NCI-H345 treated with DMSO at 0.1 percent for 48 hours (cell line): ENCODE measurements around the gene GMDS.

ENCODE experiments used
- DNase-seq: peaks from one replicate; lab custom pipeline; 2025; ENCODE audit not compliant: unreplicated experiment; lab: John Stamatoyannopoulos, UW

GMDS gene

DNA sequence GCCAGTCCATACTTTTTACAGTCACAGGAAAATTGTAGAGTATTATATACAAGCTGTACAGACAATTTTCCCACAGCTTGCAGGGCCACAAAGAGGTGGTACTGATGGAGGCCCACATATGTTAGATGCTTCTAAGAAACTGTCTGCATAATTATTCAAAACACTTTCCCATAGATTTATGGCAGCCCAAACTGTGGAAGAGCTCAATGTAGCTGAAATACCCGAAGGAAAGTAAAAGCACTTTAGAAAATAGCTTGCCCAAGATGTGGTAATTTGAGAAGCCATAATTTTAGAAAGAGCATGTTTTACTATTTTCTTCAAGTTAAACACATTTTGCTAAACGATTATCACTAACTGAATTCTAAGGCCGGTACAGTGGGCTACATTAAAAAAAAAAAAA, 36.9 kb downstream of the GMDS start:
- no peak for DNase-seq

DNA sequence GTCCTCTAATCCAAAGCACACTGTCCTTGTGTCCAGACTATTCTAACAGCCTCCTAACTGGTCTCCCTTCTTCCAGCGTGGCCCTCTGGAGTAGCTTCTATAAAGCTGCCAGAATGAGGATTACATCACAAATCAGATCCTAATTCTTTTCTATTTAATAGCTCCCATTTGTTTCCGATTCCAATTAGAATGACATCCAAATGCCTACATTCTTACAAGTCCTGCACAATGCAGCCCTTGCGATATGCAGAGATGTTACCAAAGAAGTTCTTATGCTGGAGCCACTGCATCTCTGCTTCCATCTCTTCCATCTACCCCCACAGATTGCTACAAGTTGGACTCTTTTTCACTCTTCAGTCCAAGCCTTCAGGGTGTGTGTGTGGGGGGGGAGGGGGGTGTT, 40.0 kb downstream of the GMDS start:
- DNase-seq: no peak

DNA sequence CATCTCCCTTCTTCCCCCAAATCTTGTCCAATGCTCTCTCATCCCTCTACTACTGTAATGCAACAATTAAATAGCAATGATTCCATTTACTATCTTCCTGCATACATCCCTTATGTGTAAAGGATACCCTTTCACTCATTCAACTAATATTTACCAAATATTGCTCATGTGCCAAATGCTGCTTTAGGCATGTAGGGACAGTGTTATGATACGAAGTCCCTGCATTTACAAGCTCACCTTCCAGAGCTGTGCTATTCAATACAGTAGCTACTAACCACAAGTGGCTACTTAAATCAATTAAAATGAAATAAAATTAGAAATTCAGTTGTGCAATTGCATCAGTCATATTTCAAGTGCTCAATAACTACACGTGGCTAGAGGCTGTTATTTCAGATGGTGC, 41.1 kb downstream of the GMDS start:
- no peak for DNase-seq

DNA sequence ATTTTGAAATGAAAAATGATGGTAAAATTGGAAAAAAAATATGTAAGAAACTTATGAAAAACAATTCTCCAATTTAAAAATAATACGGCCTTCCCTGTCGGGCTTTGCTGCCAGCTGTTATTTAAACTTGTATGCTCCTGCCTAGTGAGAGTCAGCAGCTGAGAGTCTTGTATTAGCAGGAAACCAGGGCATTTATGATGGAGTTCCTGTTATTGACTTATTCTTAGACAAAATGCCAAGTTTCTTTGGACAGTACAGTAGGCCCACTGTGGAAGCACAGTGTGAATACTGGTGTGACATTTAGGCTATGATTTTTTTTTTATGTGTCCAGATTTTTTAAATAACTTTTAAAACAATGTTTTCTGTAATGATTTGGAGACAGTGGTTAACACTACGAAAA, 42.1 kb downstream of the GMDS start:
- no peak for DNase-seq

DNA sequence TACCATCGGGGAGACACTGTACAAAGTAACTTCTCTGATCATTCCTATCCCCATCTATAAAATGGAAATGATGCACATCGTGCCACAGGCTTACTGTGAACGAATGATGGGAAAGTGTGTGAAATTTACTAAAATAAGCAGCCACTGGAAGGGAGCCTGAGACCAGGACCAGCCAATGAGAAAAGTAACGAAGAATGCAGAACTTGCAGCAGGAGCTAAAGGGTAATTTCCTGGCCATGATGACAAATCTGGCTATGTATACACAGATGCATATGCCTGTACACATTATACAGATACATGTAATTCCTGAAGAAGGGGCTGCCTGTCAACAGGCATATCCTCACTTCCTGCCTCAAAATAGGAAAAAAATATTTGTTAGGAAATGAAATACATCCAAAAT, 47.4 kb downstream of the GMDS start:
- no peak for DNase-seq

DNA sequence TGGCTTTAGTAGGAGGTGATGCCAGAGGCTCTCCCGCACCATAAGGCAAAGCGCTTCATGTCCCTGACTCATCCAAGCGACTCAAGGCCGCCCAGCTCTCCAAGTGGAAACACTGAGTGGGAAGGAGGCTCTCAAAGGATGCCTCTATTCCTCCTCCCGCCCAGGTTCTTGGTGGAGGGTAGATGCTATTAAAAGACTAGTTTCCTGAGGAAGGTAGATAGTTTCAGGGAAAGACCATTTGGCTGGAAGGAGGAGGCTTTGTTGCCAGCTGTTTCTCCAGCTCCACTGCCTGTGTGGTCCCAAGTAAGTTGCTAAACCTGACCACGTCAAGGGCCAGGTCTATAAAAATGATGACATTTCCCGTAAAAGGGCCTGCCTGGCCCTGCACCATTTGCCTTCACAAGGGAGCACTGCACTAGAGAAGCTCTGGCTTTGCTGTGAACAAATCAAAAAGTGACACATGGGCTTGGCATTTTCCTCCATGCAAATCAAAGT, 48.2 kb downstream of the GMDS start:
- DNase-seq: no peak

DNA sequence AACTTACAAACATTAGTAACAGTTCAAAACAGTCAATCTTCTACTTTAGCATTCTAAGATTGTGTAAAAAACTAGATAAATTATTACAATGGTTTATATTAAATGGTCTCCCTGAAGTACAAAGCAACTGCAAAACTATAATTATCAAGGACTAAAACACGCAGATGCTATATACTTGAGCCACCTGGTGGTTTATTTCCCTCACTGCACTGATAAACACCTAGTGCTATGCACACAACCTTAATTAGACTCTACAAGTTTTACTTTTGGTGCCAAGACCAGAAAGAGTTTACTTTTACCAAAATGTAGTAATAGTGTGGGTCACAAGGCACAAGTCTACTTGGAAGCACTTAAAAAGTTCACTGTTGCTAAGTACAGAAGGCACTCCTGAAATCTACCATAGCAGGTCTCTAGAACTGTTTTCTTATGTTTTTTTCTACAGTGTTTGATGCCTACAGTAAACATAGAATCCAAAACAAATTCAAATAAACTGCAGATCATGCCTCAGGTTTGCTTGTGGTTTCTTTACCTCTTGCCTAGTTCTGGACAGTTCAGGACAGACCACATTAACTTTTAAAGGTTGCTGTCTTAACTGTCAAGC, 49.2 kb downstream of the GMDS start:
- DNase-seq: no peak

DNA sequence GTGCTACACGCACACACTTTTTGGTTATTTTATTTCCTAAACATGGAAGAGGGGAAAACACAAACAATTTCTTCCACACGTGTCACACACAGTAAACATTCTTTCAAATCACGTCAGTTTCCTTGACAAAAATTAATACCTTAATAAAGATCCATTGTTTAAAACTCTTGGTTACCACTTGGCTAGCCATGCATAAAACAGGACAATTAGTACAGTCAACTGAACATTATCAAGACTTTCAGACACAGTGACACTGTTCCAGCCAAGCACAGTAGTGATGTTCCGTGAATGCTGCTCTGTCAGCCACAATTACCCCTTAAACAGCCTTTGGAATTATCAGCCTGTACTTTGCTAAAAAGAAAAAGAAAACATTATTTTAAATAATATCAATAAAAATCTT, 50.8 kb downstream of the GMDS start:
- DNase-seq: no peak

DNA sequence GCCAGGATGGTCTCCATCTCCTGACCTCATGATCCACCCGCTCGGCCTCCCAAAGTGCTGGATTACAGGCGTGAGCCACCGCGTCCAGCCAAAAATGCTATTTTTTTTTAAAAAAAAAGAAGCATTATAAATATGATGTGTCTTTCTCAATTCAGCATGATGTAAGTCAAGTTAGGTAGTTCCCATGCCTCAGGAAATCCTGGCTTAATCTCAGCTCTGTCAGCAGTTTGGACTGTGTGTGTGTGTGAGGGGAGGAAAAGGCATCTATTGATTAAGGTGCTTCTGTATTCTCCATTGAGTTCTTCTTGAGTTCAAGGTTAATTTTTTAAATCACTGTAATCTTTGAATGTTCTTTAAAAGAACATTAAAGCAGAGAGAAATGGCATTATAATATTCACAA, 51.5 kb downstream of the GMDS start:
- no peak for DNase-seq

DNA sequence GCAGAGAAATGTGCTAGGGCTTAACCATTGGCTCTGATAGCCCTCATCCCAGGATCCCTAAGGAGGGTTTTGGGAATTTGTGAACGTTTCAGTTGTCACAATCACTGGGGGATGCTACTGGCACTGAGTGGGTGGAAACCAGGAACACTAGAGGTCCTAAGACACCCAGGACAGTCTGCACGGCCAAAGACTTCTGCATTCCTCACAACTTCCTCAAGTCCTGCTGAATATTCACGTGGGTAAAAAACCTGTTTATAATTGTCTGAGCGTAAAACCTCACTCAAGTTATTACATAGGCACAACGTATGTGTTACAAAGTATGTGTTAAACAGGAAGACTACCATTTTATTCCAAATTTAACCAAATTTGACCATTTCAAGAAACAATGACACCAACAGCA, 52.4 kb downstream of the GMDS start:
- DNase-seq: no peak

DNA sequence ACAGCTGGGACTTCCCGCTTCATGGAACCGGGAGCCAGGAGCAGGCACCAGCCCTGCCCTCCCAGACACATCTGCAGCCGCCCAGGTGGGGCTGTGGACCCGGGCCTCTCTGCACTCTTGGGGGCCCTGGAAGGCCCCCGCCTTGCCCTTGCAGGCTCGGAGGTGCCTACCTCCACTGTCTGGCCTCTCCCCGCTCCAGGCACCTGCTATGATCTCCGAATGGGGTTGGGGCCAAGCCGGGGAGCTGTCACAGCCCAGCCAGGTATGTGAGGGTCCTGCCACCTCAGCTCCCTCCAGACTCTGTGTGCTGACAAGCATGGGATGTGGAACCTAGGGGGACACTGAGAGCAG, 54.0 kb downstream of the GMDS start:
- no peak for DNase-seq

DNA sequence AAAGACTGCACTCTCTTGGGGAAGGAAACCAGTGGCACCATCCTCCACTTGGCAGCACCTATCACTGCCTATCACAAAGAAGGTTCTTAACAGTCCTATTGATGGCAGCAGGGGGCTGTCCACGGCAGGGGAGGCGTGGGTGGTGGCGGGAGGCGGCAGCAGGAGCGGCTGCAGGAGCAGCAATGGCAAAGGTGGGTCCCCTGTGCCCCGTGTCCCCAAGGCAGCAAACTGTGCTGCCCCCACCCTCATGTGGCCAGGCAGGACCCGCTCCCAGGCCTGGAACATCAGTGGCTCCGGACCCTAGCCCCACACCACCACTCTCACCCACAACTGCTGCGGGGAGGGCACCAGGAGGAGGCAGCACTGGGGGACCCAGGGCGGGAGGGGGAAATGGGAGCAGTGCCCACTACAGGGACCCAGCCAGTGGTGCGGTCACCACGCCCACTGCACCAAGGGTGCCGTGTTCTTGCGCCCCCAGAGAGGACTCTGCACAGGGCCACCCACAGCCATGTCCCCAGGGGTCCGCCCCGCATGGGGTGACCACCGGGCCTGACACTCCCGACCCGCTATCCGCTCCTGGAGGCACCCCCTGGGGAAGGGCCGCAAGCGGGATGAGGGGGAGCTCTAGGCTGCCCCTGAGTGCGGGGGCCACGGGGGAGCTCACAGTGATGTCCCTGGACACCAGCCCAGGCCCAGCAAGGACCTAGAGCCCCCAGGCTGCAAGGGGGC, 54.6 kb downstream of the GMDS start:
- no peak for DNase-seq

DNA sequence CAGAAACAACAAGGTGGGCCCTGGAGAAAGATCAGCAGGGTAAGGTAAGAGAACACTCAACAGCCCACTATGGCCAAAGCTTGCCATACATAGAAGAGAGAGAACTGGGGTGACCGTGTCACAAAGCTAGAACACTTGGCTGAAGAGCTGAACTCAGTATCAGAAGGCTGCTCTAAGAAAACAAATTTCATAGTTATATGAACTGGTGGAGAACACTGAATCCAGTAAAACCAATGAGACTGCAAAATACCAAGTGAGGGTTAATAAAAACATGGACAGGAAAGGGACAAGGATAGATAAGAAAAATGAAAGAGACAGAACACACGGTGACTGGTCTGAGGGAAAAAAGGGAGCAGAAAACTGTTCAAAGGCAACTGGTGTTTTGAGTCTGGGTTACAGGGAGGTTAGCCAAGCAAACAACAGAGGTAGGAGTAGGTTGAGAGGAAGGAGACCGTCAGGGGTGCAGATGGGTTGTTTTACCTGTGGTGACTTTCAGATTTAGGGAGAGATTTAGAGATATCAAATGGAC, 56.5 kb downstream of the GMDS start:
- no peak for DNase-seq

DNA sequence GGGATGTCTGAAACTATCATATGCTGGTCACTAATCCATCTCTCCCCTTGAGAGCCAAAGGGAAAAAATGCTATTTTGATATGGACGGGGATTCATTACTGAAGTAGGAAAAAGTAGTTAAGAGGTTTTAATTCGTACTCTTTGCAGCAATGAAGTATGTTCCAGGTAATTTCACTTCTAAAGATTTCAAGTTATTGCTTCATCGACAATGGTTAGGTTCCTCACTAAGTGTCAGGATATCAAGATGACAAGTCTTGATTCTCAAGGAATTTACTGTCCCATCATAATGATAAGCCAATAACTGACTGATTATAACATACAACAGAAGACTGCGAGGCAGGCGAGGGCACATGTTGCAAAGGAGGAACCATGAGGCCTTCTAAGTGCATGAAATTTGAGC, 57.0 kb downstream of the GMDS start:
- no peak for DNase-seq

DNA sequence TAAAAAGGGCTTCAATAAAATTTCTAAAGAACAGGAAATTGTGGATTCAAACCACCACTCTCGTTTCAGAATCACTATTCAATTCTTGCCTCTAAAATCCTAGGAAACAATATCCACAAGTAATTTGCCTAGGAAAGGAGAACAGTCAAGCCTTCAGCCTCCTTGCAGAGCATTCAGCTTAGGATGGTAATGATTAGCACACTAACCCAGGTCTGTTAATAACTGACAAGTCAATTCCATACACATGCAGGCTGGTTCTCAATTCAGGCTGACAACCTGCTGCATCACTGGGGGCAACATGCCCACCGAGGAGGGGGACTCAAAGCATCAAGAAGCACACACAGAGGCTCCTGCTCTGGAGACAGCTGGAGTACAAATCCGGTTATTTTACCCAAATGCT, 57.6 kb downstream of the GMDS start:
- no peak for DNase-seq

DNA sequence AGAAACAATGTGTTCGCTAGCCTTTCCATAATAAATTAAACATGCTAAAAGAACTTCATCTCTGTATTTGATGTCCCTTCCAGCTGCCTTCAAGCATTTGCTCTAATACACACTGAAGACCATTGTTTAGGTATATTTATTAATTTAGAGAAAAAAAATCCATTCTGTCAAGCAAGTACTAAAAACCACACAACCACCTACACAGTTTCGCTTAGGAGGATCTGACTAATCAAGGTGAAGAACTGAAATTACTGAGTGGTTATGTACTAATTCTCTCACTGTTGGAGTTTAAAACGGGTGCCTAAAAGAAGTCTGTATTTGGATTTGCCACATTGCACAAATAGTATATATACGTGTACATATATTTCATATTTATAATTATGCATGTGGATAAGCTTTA, 58.9 kb downstream of the GMDS start:
- no peak for DNase-seq

DNA sequence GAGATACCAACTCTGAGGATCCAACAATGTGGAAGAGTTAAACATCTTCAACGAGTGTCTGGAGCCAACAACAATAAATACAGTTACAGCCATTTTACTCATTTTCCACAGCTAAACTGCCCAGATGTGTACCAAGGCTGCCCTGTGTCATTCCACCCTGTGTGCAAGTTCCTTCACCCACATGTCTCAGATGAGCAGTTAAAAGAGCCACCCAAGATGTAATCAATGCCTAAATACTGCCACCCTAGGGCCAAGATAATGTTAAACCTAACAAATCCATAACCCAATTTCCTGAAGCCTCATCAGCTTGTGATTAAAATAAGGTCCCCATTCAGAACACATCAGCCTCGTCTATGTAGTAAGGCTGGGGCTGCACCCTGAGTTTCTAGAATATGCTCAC, 59.9 kb downstream of the GMDS start:
- no peak for DNase-seq

DNA sequence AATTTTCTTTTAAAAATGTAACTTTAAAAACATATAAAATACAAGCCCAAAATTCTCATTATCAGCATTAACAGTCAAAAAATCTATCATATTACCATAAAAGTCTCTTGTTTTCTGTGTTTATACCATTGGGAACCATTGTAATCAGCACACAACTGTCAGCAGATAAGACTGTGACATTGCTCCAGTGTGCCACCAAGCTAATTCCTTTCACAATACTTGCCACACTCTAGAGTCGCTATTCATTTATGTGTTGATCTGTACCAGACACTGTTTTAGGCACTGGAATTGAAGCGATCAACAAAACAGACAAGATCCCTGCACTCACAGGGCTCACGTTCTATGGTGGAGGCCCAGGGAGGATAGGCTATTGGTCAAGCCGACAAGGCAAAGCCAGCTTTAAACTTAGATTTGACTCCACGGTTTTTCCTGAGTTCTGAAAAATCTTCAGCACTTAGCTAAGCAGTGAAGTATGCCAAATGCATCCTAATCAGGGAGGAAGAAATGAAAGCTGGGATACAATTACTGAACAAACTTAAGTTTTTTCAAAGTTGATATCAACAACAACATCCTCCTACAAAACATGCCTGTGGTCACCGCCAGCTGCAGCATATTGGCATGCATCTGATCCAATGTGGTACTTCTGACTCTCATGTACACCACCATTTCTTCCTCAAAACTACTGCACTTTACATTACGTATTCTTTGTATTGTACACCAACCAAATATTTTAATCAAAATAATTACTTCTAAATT, 60.5 kb downstream of the GMDS start:
- DNase-seq: no peak

DNA sequence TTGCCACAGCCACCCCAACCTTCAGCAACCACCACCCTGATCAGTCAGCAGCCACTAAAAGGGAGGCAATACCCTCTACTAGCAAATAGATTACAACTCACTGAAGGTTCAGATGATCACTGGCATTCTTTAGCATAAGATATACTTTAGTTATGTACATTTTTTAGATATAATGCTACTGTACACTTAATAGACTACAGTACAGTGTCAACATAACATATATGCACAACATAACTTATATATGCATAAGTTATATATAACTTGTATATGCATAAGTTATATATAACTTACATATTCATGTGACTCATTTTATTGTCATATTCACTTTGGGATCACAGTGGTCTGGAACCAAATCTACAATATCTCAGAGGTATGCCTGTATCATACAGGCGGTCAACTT, 61.7 kb downstream of the GMDS start:
- DNase-seq: no peak

DNA sequence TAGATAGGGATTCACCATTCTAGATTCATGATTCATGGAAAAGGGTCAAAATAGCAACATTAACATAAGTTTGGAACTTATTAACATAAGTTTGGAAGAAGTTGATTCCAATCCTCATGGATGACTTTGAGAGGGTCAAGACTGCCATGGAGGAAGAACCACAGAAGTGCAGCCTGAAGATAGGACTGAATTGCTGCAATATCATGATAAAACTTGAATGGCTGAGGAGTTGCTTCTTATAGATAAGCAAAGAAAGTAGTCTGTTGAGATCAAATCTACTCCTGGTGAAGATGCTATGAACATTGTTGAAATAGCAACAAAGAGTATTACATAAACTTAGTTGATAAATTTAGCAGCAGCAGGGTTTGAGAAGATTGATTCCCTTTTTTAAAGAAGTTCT, 62.2 kb downstream of the GMDS start:
- no peak for DNase-seq

DNA sequence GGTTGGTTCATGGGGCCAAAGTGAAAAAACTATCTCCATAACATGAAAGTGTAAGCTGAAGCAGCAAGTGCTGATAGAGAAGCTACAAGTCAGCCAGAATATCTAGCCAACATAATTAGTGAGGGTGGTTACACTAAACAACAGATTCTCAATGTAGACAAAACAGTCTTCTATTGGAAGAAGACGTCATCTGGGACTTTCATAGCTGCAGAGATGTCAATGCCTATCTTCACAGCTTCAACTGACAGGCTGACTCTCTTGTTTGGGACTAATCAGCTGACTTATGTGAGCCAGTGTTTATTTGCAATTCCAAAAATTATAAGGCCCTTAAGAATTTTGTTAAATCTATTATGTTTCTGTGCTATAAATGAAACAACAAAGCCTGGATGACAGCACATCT, 63.2 kb downstream of the GMDS start:
- DNase-seq: no peak

DNA sequence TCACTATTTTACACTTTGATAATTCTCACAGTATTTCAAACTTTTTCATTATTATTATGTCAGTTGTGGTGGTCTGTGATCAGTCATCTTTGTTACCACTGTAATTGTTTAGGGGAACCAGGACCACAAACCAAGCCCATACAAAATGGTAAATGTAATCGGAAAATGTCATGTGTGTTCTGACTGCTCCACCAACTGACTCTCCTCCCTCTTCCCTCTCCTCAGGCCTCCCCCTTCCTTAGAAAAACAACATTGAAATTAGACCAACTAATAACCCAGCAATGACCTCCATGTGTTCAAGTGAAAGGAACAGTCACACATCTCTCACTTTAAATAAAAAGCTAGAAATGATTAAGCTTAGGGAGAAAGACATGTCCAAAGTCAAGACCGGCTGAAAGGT, 63.8 kb downstream of the GMDS start:
- no peak for DNase-seq
